ENCODE data around the gene CRYBB1. TPM values are rescaled to one million over a fixed set of nuclear protein-coding genes. Genes with fewer than 3 reads are reported as not detected.

CRYBB1 gene
- total and polyA plus RNA-seq, 2 experiments from 2014 or later = 1.6 to 3.7 TPM

DNA sequence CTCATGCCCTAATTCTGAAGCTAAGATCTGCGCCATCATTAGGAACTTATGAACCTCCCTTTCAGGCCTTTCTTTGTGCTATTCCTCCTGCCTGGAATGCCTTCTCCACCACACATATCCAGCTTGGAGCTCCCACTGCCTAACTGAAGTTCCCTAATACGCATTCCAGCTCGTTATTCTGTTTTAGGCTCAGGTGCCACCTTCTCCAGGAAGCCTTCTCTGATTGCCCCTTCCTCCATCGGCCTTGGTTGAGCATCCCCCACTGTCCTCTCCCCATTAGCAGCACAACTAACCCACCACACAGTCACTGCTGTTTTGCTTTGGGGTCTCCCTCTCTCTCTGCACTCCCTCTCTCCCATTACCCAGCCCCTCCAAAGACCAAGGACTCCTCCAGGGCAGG, 5.2 kb downstream of the CRYBB1 start:
- H3K4me1 Mint-ChIP-seq = peaks cover 65% of the 10 kb centered on the region
- TF ChIP-seq, protein P1, sequence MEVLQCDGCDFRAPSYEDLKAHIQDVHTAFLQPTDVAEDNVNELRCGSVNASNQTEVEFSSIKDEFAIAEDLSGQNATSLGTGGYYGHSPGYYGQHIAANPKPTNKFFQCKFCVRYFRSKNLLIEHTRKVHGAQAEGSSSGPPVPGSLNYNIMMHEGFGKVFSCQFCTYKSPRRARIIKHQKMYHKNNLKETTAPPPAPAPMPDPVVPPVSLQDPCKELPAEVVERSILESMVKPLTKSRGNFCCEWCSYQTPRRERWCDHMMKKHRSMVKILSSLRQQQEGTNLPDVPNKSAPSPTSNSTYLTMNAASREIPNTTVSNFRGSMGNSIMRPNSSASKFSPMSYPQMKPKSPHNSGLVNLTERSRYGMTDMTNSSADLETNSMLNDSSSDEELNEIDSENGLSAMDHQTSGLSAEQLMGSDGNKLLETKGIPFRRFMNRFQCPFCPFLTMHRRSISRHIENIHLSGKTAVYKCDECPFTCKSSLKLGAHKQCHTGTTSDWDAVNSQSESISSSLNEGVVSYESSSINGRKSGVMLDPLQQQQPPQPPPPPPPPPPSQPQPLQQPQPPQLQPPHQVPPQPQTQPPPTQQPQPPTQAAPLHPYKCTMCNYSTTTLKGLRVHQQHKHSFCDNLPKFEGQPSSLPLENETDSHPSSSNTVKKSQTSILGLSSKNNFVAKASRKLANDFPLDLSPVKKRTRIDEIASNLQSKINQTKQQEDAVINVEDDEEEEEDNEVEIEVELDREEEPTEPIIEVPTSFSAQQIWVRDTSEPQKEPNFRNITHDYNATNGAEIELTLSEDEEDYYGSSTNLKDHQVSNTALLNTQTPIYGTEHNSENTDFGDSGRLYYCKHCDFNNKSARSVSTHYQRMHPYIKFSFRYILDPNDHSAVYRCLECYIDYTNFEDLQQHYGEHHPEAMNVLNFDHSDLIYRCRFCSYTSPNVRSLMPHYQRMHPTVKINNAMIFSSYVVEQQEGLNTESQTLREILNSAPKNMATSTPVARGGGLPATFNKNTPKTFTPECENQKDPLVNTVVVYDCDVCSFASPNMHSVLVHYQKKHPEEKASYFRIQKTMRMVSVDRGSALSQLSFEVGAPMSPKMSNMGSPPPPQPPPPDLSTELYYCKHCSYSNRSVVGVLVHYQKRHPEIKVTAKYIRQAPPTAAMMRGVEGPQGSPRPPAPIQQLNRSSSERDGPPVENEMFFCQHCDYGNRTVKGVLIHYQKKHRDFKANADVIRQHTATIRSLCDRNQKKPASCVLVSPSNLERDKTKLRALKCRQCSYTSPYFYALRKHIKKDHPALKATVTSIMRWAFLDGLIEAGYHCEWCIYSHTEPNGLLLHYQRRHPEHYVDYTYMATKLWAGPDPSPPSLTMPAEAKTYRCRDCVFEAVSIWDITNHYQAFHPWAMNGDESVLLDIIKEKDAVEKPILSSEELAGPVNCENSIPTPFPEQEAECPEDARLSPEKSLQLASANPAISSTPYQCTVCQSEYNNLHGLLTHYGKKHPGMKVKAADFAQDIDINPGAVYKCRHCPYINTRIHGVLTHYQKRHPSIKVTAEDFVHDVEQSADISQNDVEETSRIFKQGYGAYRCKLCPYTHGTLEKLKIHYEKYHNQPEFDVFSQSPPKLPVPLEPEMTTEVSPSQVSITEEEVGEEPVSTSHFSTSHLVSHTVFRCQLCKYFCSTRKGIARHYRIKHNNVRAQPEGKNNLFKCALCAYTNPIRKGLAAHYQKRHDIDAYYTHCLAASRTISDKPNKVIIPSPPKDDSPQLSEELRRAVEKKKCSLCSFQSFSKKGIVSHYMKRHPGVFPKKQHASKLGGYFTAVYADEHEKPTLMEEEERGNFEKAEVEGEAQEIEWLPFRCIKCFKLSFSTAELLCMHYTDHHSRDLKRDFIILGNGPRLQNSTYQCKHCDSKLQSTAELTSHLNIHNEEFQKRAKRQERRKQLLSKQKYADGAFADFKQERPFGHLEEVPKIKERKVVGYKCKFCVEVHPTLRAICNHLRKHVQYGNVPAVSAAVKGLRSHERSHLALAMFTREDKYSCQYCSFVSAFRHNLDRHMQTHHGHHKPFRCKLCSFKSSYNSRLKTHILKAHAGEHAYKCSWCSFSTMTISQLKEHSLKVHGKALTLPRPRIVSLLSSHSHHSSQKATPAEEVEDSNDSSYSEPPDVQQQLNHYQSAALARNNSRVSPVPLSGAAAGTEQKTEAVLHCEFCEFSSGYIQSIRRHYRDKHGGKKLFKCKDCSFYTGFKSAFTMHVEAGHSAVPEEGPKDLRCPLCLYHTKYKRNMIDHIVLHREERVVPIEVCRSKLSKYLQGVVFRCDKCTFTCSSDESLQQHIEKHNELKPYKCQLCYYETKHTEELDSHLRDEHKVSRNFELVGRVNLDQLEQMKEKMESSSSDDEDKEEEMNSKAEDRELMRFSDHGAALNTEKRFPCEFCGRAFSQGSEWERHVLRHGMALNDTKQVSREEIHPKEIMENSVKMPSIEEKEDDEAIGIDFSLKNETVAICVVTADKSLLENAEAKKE (CRISPR knock-in tag; IDR thresholded peaks at IDR 0.05) = no peak
- TF ChIP-seq CREB1 (CRISPR knock-in tag; IDR thresholded peaks at IDR 0.05; ENCODE audit: low read depth) (no peak), EZH2phosphoT487 (IDR thresholded peaks at IDR 0.05; ENCODE audit: unreplicated experiment) (no peak), NANOG (IDR thresholded peaks at IDR 0.05; ENCODE audit: borderline replicate concordance) (no peak), JUNB (IDR thresholded peaks at IDR 0.05; ENCODE audit: unreplicated experiment) (no peak)
- no peak for ATAC-seq

DNA sequence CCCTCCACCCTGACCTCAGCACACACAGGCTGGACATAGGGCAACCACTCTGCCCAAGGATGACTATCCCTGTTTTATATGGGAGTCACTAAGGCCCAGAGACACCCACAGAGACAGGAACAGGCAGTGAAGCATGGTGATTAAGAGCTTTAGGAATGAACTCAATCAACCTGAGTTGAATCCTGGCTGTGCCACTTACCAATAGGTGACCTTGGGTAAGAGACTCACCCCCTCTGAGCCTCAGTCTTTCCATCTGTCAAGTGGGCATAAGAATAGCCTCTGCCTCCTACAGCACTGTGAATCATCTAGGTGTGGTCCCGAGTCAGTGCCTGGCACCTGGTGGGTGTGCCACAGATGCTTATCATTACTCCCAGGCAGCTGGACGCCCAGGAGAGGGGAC, 6.8 kb downstream of the CRYBB1 start:
- Histone ChIP-seq H3F3A (replicated peaks; ENCODE audit: low read depth) (peaks cover 6% of the 10 kb centered on the region), H2AFZ (no peak overlapping the region), H3K79me2 (replicated peaks; ENCODE audit: insufficient read depth) (no peaks in the 10 kb centered on the region), H3K27ac (ENCODE audit: low read depth) (no peak overlapping the region), H3K4me1 (ENCODE audit: insufficient read depth) (peaks cover 58% of the 10 kb centered on the region), H3K9me2 (ENCODE audit: insufficient read depth) (no peaks in the 10 kb centered on the region; the same call in 1 of the 2 replicates), H3K4me2 (no peak overlapping the region), H3K27me3 (ENCODE audit: insufficient read depth) (peaks cover 34% of the 10 kb centered on the region), H3K36me3 (ENCODE audit: insufficient read depth) (no peaks in the 10 kb centered on the region), H4K20me1 (replicated peaks; ENCODE audit: insufficient read depth) (no peaks in the 10 kb centered on the region), H3K4me3 (no peak overlapping the region)
- Mint-ChIP-seq H3K27ac (no peak overlapping the region), H3K36me3 (ENCODE audit: low read depth) (no peaks in the 10 kb centered on the region), H3K9me3 (no peaks in the 10 kb centered on the region), H3K4me1 (peaks cover 50% of the 10 kb centered on the region), H3K27me3 (ENCODE audit: insufficient read depth, low read depth, poor library complexity) (peaks cover 37% of the 10 kb centered on the region), H3K4me3 (no peak overlapping the region)
- DNase-seq (ENCODE audit: low spot score) = no peak
- ATAC-seq = no peak
- no peak for TF ChIP-seq NANOG (IDR thresholded peaks at IDR 0.05; ENCODE audit: borderline replicate concordance)
- TF ChIP-seq, protein P2, sequence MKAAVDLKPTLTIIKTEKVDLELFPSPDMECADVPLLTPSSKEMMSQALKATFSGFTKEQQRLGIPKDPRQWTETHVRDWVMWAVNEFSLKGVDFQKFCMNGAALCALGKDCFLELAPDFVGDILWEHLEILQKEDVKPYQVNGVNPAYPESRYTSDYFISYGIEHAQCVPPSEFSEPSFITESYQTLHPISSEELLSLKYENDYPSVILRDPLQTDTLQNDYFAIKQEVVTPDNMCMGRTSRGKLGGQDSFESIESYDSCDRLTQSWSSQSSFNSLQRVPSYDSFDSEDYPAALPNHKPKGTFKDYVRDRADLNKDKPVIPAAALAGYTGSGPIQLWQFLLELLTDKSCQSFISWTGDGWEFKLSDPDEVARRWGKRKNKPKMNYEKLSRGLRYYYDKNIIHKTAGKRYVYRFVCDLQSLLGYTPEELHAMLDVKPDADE (IDR thresholded peaks at IDR 0.05) = no peak
- TF ChIP-seq EZH2phosphoT487 (IDR thresholded peaks at IDR 0.05; ENCODE audit: unreplicated experiment) = no peak
- no peak for TF ChIP-seq CREB1 (CRISPR knock-in tag; IDR thresholded peaks at IDR 0.05; ENCODE audit: low read depth)
- TF ChIP-seq EZH2 (IDR thresholded peaks at IDR 0.05; ENCODE audit: low read depth, unreplicated experiment) = no peak
- TF ChIP-seq ZNF114 (CRISPR knock-in tag; IDR thresholded peaks at IDR 0.05) = no peak
- TF ChIP-seq POLR2AphosphoS5 (IDR thresholded peaks at IDR 0.05; ENCODE audit: low read depth) = no peak
- TF ChIP-seq STAT1 (IDR thresholded peaks at IDR 0.05; ENCODE audit: unreplicated experiment) = no peak
- TF ChIP-seq, protein P3, sequence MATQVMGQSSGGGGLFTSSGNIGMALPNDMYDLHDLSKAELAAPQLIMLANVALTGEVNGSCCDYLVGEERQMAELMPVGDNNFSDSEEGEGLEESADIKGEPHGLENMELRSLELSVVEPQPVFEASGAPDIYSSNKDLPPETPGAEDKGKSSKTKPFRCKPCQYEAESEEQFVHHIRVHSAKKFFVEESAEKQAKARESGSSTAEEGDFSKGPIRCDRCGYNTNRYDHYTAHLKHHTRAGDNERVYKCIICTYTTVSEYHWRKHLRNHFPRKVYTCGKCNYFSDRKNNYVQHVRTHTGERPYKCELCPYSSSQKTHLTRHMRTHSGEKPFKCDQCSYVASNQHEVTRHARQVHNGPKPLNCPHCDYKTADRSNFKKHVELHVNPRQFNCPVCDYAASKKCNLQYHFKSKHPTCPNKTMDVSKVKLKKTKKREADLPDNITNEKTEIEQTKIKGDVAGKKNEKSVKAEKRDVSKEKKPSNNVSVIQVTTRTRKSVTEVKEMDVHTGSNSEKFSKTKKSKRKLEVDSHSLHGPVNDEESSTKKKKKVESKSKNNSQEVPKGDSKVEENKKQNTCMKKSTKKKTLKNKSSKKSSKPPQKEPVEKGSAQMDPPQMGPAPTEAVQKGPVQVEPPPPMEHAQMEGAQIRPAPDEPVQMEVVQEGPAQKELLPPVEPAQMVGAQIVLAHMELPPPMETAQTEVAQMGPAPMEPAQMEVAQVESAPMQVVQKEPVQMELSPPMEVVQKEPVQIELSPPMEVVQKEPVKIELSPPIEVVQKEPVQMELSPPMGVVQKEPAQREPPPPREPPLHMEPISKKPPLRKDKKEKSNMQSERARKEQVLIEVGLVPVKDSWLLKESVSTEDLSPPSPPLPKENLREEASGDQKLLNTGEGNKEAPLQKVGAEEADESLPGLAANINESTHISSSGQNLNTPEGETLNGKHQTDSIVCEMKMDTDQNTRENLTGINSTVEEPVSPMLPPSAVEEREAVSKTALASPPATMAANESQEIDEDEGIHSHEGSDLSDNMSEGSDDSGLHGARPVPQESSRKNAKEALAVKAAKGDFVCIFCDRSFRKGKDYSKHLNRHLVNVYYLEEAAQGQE (IDR thresholded peaks at IDR 0.05; ENCODE audit: unreplicated experiment) = no peak
- TF ChIP-seq JUNB (IDR thresholded peaks at IDR 0.05; ENCODE audit: unreplicated experiment) = no peak

More for the DNA sequence above, 5.2 kb downstream of the CRYBB1 start:
- Mint-ChIP-seq H3K27ac (no peak overlapping the region), H3K4me3 (no peak overlapping the region; the same call in 2 of the 3 replicates), H3K27me3 (ENCODE audit: insufficient read depth, low read depth, poor library complexity) (peaks cover 50% of the 10 kb centered on the region), H3K36me3 (ENCODE audit: low read depth) (no peaks in the 10 kb centered on the region), H3K9me3 (no peaks in the 10 kb centered on the region)
- Histone ChIP-seq H4K20me1 (replicated peaks; ENCODE audit: insufficient read depth) (no peaks in the 10 kb centered on the region), H3K79me2 (replicated peaks; ENCODE audit: insufficient read depth) (no peaks in the 10 kb centered on the region), H3K4me3 (peak overlapping the region; percentile 46; the same call in 1 of the 2 replicates), H3K36me3 (ENCODE audit: insufficient read depth) (no peaks in the 10 kb centered on the region), H3K27ac (ENCODE audit: low read depth) (no peak overlapping the region), H3F3A (replicated peaks; ENCODE audit: low read depth) (peaks cover 17% of the 10 kb centered on the region), H3K4me1 (ENCODE audit: insufficient read depth) (peaks cover 72% of the 10 kb centered on the region), H3K4me2 (peak overlapping the region; percentile 75), H3K9me2 (ENCODE audit: insufficient read depth) (no peaks in the 10 kb centered on the region; the same call in 1 of the 2 replicates), H2AFZ (no peak overlapping the region), H3K27me3 (ENCODE audit: insufficient read depth) (peaks cover 34% of the 10 kb centered on the region)
- DNase-seq (ENCODE audit: low spot score) = no peak
